VCaP (cell line): ENCODE measurements around the gene ELK3.

ENCODE experiments used
- H3K27ac ChIP-seq: fragments of 450-650 bp; 2 replicates; pipeline ENCODE4 v1.5.1; 2017
- CTCF ChIP-seq: fragments of 450-650 bp; conservative IDR thresholded peaks from 2 replicates; pipeline ENCODE4 v1.5.1; 2017; ENCODE audit warnings: mild to moderate bottlenecking, moderate library complexity

Gene ELK3

GRCh38 chr12:96227365-96228106, 33.4 kb downstream of the ELK3 start:
- no peak overlapping the region for H3K27ac ChIP-seq
- TF ChIP-seq CTCF, result no peak

DNA sequence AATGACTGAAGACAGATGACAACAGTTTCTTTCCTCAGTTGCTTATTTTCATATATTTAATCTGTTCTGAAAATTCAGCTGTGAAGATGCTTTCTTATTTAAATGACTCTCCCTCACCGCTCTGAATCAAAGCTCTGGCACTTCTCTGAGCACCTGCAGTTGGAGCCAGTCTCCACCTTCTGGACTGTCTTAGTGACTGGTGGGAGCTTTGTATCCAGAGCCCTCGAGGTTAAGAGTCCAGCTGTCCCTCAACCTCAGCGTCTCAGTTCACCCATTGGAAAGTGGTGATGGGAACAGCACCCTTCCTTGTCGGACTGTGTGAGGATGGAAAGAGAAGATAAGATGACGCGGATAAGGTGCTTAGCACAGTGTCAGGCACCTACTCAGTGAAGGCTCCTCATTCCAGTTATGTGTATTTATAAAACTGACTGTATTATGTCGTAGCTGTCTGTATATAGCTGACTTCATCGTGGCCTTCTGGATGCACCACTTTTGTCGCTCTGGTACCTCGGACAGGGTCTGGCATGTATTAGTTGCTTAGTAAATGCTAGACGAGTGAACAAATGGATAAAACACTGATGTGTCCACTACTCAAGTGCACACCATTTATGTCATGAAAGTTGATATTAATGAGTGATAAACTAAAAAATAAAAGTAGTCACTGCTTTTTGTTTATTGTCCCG, 34.5 kb downstream of the ELK3 start:
- TF ChIP-seq CTCF, result no peak
- H3K27ac ChIP-seq, result no peak overlapping the region

DNA sequence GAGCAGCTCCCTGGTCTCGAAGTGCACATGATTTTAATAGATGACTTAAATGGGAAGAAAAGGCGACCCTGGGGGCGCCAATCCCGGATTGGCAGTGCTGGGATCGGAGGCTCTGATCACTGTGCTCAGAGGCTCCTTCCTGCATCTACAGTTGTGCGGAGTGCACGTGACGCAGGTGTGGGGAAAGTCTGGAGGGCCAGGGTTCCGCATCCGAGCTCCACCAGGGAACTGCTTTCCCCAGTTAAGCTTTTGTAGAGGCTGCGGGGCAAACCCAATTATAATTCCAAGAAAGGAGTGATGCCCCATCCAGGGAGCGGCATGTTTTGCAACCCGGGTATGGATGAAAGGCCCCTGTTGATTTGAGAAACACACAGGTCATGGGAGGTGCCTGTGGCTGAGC, 36.5 kb downstream of the ELK3 start:
- H3K27ac ChIP-seq, result no peak overlapping the region
- TF ChIP-seq CTCF, result no peak

GRCh38 chr12:96233168-96233567, 39.0 kb downstream of the ELK3 start:
- no peak for TF ChIP-seq CTCF
- H3K27ac ChIP-seq, result no peak overlapping the region

- H3K27ac ChIP-seq, result no peak overlapping the region
- no peak for TF ChIP-seq CTCF
Measured at GRCh38 chr12:96233939-96234461, 39.8 kb downstream of the ELK3 start.

- no peak overlapping the region for H3K27ac ChIP-seq
- TF ChIP-seq CTCF, result no peak
Measured at GRCh38 chr12:96234591-96235483, 40.7 kb downstream of the ELK3 start.

GRCh38 chr12:96235484-96235826, 41.3 kb downstream of the ELK3 start:
- TF ChIP-seq CTCF, result no peak
- H3K27ac ChIP-seq, result no peak overlapping the region
